WTC11 (cell line): ENCODE results near the gene WWOX. TPM values are rescaled to one million over a fixed set of nuclear protein-coding genes. Genes with fewer than 3 reads are reported as not detected.
A peak's percentile ranks its signal among the peaks of the same experiment; 100 is the strongest.

Experiments used
- ATAC-seq: fragments of 200-7000 bp; cut with Tn5 transposase; 2 replicates; pipeline ENCODE4 v1.10.0; 2021; ENCODE audit warnings: mild to moderate bottlenecking, moderate library complexity
- CTCF ChIA-PET: fragments of 300-600 bp; sonication (Branson Sonifier 250); formaldehyde crosslinking; loops from one replicate; lab custom pipeline; 2021; ENCODE audit warnings: antibody characterized with exemption; lab: Charles Lee
- POLR2A ChIA-PET: fragments of 350-600 bp; sonication (Branson Sonifier 250); formaldehyde crosslinking; loops from one replicate; lab custom pipeline; 2021; ENCODE audit warnings: antibody characterized with exemption; lab: Charles Lee
- DNase-seq: peaks from one replicate; pipeline ENCODE4 v3.0.0; 2021; ENCODE audit warnings: low spot score
- H3K27ac Mint-ChIP-seq: 2 replicates; pipeline ENCODE4 v1.8.0; 2021; ENCODE audit warnings: mixed read lengths
- H3K27me3 Mint-ChIP-seq: 2 replicates; pipeline ENCODE4 v1.8.0; 2021; ENCODE audit warnings: low read depth, mild to moderate bottlenecking, moderate library complexity, mixed read lengths
- H3K36me3 Mint-ChIP-seq: 2 replicates; pipeline ENCODE4 v1.8.0; 2021; ENCODE audit warnings: mixed read lengths
- H3K4me1 Mint-ChIP-seq: 2 replicates; pipeline ENCODE4 v1.8.0; 2022; ENCODE audit warnings: mixed read lengths
- H3K4me3 Mint-ChIP-seq: 2 replicates; pipeline ENCODE4 v1.8.0; 2021; ENCODE audit warnings: mild to moderate bottlenecking, moderate library complexity, mixed read lengths
- H3K9me3 Mint-ChIP-seq: 2 replicates; pipeline ENCODE4 v1.8.0; 2021; ENCODE audit warnings: mixed read lengths
- ARID4B ChIP-seq: sonication (generic); formaldehyde crosslinking; IDR thresholded peaks from 2 replicates; pipeline ENCODE4 v1.8.0; 2023; ENCODE audit warnings: missing genetic modification reagents, mild to moderate bottlenecking, borderline replicate concordance
- ATF3 ChIP-seq: sonication (generic); formaldehyde crosslinking; conservative IDR thresholded peaks from 2 replicates; pipeline ENCODE4 v1.8.1; 2022; ENCODE audit warnings: mild to moderate bottlenecking, missing genetic modification reagents
- ATF6 ChIP-seq: sonication (generic); formaldehyde crosslinking; IDR thresholded peaks from 2 replicates; pipeline ENCODE4 v1.8.1; 2023; ENCODE audit warnings: mild to moderate bottlenecking, missing genetic modification reagents
- E2F1 ChIP-seq: sonication (generic); formaldehyde crosslinking; IDR thresholded peaks from 2 replicates; pipeline ENCODE4 v1.8.0; 2022; ENCODE audit warnings: mild to moderate bottlenecking, missing genetic modification reagents
- ERG ChIP-seq: fragments of 250-450 bp; sonication (Bioruptor Pico); IDR thresholded peaks from 2 replicates; pipeline ENCODE4 v1.8.0; 2021; ENCODE audit warnings: mild to moderate bottlenecking
- ETV6 ChIP-seq: sonication (generic); formaldehyde crosslinking; IDR thresholded peaks from 2 replicates; pipeline ENCODE4 v1.8.1; 2022; ENCODE audit warnings: mild to moderate bottlenecking, missing genetic modification reagents
- FOXK1 ChIP-seq: sonication (generic); formaldehyde crosslinking; IDR thresholded peaks from 2 replicates; pipeline ENCODE4 v1.8.0; 2022; ENCODE audit warnings: mild to moderate bottlenecking, moderate library complexity, missing genetic modification reagents
- GTF2I ChIP-seq: fragments of 250-450 bp; sonication (Bioruptor Pico); conservative IDR thresholded peaks from 2 replicates; pipeline ENCODE4 v1.4.0; 2021; ENCODE audit warnings: mild to moderate bottlenecking
- HMGA2 ChIP-seq: fragments of 250-450 bp; sonication (Bioruptor Pico); IDR thresholded peaks from 2 replicates; pipeline ENCODE4 v1.4.0; 2021; ENCODE audit warnings: mild to moderate bottlenecking, moderate library complexity
- NFE2L1 ChIP-seq: sonication (generic); formaldehyde crosslinking; IDR thresholded peaks from 2 replicates; pipeline ENCODE4 v1.8.1; 2023; ENCODE audit warnings: missing genetic modification reagents
- NR2C2 ChIP-seq: sonication (generic); formaldehyde crosslinking; IDR thresholded peaks from 2 replicates; pipeline ENCODE4 v1.8.0; 2022; ENCODE audit warnings: mild to moderate bottlenecking, missing genetic modification reagents
- PRDM15 ChIP-seq: sonication (generic); formaldehyde crosslinking; IDR thresholded peaks from 2 replicates; pipeline ENCODE4 v1.8.0; 2022; ENCODE audit warnings: missing genetic modification reagents
- STAT6 ChIP-seq: sonication (generic); formaldehyde crosslinking; conservative IDR thresholded peaks from 2 replicates; pipeline ENCODE4 v1.8.1; 2023; ENCODE audit warnings: mild to moderate bottlenecking, low read depth, missing genetic modification reagents, moderate library complexity
- TCF7 ChIP-seq: sonication (generic); formaldehyde crosslinking; IDR thresholded peaks from 2 replicates; pipeline ENCODE4 v1.8.0; 2022; ENCODE audit warnings: mild to moderate bottlenecking, low read depth, missing genetic modification reagents, moderate library complexity
- USF2 ChIP-seq: sonication (generic); formaldehyde crosslinking; IDR thresholded peaks from 2 replicates; pipeline ENCODE4 v1.8.1; 2023; ENCODE audit warnings: mild to moderate bottlenecking, missing genetic modification reagents, moderate library complexity
- ZNF219 ChIP-seq: sonication (generic); formaldehyde crosslinking; IDR thresholded peaks from 2 replicates; pipeline ENCODE4 v1.8.0; 2023; ENCODE audit warnings: missing genetic modification reagents, mild to moderate bottlenecking, borderline replicate concordance
- ZNF416 ChIP-seq: fragments of 250-450 bp; sonication (Bioruptor Pico); IDR thresholded peaks from 2 replicates; pipeline ENCODE4 v1.9.0; 2021; ENCODE audit warnings: mild to moderate bottlenecking, inconsistent platforms
- ZNF425 ChIP-seq: fragments of 250-450 bp; sonication (Bioruptor Pico); conservative IDR thresholded peaks from 2 replicates; pipeline ENCODE4 v1.9.0; 2021; ENCODE audit warnings: mild to moderate bottlenecking
- ZNF671 ChIP-seq: fragments of 250-450 bp; sonication (Bioruptor Pico); IDR thresholded peaks from 2 replicates; pipeline ENCODE4 v1.8.0; 2021; ENCODE audit warnings: mild to moderate bottlenecking
- total RNA-seq: library from RNA; stranded (reverse); gene quantifications from 3 replicates; pipeline ENCODE4 v1.2.3, GENCODE V29; 2021

WWOX gene
- total RNA-seq, 1 experiment from 2014 or later = 15.7 TPM

- no peak overlapping the region; the same call in 1 of the 2 replicates for H3K4me3 Mint-ChIP-seq
- H3K27me3 Mint-ChIP-seq = no peaks in the 10 kb centered on the region
- ChIA-PET CTCF (no interaction called here), POLR2A (interaction anchor here (0.6 kb wide), 1 partner anchor 414 kb away, joined by 5 read pairs; no protein-coding TSS in a partner anchor)
- no peaks in the 10 kb centered on the region for H3K36me3 Mint-ChIP-seq
- peaks cover 45% of the 10 kb centered on the region for H3K4me1 Mint-ChIP-seq
- ATAC-seq = peak; percentile 40
- TF ChIP-seq NFE2L1 (CRISPR knock-in tag) (no peak), USF2 (no peak), ATF6 (no peak), ZNF219 (CRISPR knock-in tag) (no peak), ATF3 (no peak), ZNF671 (no peak), ZNF416 (CRISPR knock-in tag) (no peak), PRDM15 (no peak), STAT6 (CRISPR knock-in tag) (no peak), TCF7 (CRISPR knock-in tag) (no peak), NR2C2 (CRISPR knock-in tag) (no peak), GTF2I (CRISPR knock-in tag) (no peak), FOXK1 (no peak), ETV6 (CRISPR knock-in tag) (no peak), E2F1 (no peak), HMGA2 (no peak), ERG (CRISPR knock-in tag) (no peak), ARID4B (CRISPR knock-in tag) (no peak), ZNF425 (CRISPR knock-in tag) (no peak)
- H3K9me3 Mint-ChIP-seq = peaks cover 4% of the 10 kb centered on the region
- DNase-seq = no peak
- no peak overlapping the region for H3K27ac Mint-ChIP-seq
These were observed 190.4 kb downstream of the WWOX start for GRCh38 chr16:78289844-78290277.
